GM19035 (cell line): ENCODE results near the gene PPP1R16B.
"Not testable (repeated sequence)": the region's sequence is repeated elsewhere in the genome, so short reads cannot be mapped to it uniquely, and the experiment has no call there.

Experiments used
- ATAC-seq: cut with Tn5 transposase; IDR thresholded peaks from one replicate; pipeline ENCODE4 v1.9.1; 2021; ENCODE audit not compliant: unreplicated experiment

Gene PPP1R16B

DNA sequence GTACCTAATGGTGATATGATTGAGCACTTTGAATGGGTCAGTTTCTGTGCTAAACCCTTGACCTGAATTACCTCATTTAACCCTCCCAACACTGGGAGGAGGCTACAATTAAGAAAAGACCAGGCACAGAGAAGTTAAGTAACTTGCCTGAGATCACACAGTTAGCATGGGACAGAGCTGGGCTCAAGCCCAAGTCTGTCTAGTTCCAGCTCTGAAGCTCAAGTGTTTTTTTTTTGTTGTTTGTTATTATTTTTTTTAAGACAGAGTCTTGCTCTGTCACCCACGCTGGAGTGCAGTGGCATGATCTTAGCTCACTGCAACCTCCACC is 124.7 kb downstream of the PPP1R16B start:
- no peak for ATAC-seq

DNA sequence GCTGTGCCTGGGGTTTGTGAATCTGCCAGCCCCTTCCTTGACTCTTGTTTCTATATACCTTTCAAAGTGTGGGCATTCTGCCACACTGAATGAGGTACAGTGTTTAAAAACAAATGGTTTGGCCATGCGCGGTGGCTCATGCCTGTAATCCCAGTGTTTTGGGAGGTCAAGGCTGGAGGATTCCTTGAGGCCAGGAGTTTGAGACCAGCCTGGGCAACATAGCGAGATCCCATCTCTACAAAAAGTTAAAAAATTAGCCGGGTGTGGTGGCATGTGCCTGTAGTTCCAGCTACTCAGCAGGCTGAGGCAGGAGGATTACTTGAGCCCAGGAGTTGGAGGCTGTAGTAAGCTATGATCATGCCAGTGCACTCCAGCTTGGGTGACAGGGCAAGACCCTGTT is 126.5 kb downstream of the PPP1R16B start:
- ATAC-seq, result no peak

DNA sequence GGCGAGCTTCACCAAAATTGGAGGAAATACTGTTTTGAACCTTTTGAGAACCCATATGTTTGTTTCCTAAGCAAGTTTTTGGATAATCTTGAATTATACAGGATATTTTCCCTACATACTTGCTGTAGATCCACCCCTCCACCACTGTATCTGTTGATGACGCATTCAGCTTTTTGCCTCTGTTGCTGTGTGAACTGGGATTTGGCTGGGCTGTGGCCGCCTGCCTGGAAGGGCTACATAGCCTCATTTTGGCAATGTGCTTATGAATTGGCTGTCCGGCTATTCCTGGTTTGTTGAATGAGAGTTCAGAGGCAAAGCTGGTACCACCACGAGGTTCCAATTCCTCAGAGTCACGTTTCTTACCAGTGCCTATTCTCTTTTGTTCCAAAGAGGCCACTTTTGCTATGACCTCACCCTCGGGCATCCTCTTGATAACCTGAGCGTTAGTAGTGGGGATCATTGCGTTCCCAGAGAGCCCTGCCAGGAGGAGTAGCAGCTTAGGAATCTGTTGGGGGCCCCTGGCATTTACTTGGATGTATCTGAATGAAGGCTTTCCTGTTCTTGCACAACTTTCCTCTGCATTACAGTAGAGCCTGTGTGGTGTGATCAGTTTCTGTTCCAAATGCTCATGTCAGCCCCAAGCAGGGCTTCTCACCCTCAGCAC is 127.1 kb downstream of the PPP1R16B start:
- no peak for ATAC-seq

- no peak for ATAC-seq
These were observed 129.0 kb downstream of the PPP1R16B start for GRCh38 chr20:38934530-38934929.

- no peak for ATAC-seq
These were observed 129.8 kb downstream of the PPP1R16B start for GRCh38 chr20:38935285-38935684.

DNA sequence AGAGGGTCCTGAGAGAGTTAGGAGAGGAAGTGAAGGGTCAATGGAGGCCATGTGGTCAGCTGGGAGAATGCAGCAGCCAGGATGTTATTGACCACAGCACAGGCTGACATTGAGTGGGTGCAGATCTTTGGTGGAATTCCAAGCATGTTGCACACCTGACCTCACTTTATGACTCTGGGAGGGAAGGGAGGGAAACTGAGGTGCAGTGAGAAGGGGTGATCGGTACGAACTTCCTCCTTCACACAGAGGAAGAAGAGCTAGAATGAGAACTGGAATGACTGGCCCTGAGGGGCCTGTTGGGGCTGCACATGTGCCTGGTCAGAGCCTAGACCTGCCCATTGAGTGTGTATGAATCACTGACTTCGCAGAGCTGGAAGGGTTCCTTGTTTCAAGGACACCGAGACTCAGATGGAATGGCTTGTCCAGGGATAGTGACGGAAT is 130.5 kb downstream of the PPP1R16B start:
- ATAC-seq, result no peak

DNA sequence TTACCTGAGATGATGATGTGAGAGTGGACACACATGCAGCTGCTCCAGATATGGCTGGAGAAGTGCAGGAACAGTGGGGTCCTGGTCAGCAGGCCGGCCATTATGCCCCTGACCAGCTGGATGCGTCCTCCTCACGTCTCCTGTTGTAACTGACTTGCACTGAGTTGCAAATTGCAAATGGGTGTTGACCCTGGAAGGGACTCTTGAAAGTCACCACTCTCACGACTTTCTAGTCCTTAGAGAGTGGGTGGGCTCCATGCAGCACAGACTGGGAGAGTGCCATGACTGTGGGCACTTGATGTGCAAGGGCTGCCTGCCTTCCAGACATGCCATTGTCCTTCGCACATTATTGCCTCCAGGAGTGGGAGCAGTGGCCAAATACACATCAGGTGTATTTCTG is 131.5 kb downstream of the PPP1R16B start:
- ATAC-seq, result no peak

DNA sequence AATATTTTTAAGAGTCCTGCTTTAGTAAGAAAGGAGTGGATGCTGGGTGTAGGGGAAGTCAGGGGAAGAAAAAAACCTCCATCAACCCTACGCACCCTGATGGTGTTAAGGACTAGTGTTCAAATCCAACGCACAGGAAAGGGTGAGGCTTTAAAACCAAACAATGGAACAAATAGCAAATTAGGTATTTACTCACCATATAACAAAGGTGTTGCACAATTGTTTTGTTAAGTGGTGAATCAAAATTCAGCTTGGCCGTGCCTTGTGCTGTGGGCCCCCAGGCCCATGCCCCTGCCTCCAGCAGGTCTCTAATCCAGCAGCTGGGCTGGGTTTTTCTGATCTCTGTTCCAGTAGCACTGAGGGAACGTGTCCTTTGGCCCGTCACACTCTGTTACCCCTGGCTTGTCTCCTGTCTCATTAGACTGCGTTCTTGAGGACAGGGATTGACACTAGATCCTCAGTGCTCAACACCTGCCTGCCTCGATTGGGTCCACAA is 132.5 kb downstream of the PPP1R16B start:
- ATAC-seq, result no peak

- ATAC-seq, result no peak
These were observed 134.2 kb downstream of the PPP1R16B start for GRCh38 chr20:38939686-38940085.

GRCh38 chr20:38940644-38941043 is 135.1 kb downstream of the PPP1R16B start:
- no peak for ATAC-seq

GRCh38 chr20:38941726-38942389 is 136.4 kb downstream of the PPP1R16B start:
- no peak for ATAC-seq

- ATAC-seq, result no peak
These were observed 139.5 kb downstream of the PPP1R16B start for GRCh38 chr20:38945012-38945411.

- no peak for ATAC-seq
These were observed 141.3 kb downstream of the PPP1R16B start for GRCh38 chr20:38946836-38947235.

DNA sequence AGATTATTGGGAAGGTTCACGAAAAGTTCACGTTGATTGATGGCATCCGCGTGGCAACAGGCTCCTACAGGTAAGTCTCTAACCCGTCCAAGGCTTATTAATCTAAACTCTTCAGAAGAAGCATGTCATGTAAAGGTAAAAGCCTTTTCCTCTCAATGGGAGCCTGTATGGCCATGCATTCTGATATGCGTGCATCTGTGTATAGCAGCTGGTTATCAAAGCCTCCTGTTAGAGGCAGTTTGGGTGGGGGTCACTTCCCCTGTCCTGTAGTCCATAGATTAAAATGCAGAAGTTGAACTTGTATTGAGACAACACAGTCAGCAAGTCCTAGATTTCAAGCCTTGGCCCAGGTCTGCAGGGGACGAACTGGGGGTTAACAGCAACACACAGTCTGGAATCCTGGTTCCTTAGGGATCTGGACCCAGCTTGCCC is 142.4 kb downstream of the PPP1R16B start:
- no peak for ATAC-seq

DNA sequence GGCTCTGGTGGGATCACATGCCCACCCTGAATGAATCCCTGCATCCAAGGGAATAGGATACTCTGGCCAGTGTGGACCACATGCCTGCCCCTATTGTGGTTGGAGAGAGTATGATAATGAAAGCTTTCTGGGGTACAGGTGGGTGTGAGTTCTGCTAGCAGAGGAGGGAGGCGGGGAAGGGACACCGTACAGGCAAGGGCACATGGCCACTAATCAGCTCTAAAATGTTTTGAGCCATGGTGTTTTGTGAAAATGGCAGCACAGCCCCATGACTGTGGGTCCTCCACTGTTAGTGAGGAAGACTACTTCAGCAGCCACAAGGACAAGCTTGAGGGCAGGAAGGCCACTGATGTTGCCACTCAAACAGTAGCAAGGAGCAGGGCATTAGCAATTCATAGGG is 144.8 kb downstream of the PPP1R16B start:
- no peak for ATAC-seq

GRCh38 chr20:38951611-38952010 is 146.1 kb downstream of the PPP1R16B start:
- no peak for ATAC-seq

DNA sequence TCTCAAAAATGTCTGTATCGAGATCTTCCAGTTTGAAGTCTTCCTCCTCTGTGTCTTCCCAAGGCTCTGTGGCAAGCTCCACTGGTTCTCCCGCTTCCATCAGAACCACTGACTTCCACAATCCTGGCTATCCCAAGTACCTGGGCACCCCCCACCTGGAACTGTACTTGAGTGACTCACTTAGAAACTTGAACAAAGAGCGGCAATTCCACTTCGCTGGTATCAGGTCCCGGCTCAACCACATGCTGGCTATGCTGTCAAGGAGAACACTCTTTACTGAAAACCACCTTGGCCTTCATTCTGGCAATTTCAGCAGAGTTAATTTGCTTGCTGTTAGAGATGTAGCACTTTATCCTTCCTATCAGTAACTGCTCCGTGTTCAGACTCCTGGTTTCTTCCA is 146.7 kb downstream of the PPP1R16B start:
- ATAC-seq, result no peak

GRCh38 chr20:38953630-38954340 is 148.3 kb downstream of the PPP1R16B start:
- ATAC-seq, result no peak

- no peak for ATAC-seq
These were observed 151.9 kb downstream of the PPP1R16B start for GRCh38 chr20:38957235-38957876.

- no peak for ATAC-seq
These were observed 152.5 kb downstream of the PPP1R16B start for GRCh38 chr20:38957915-38958485.

GRCh38 chr20:38960187-38960687 is 154.7 kb downstream of the PPP1R16B start:
- ATAC-seq, result not testable (repeated sequence)
